Fibroblast of gingiva (primary cell): ENCODE results near the gene CRYZL1.
"Not testable (repeated sequence)": the region's sequence is repeated elsewhere in the genome, so short reads cannot be mapped to it uniquely, and the experiment has no call there.

Experiments used
- DNase-seq: peaks from one replicate; pipeline ENCODE4 v3.0.0-alpha.2; 2011; ENCODE audit warnings: low read depth

Gene CRYZL1

DNA sequence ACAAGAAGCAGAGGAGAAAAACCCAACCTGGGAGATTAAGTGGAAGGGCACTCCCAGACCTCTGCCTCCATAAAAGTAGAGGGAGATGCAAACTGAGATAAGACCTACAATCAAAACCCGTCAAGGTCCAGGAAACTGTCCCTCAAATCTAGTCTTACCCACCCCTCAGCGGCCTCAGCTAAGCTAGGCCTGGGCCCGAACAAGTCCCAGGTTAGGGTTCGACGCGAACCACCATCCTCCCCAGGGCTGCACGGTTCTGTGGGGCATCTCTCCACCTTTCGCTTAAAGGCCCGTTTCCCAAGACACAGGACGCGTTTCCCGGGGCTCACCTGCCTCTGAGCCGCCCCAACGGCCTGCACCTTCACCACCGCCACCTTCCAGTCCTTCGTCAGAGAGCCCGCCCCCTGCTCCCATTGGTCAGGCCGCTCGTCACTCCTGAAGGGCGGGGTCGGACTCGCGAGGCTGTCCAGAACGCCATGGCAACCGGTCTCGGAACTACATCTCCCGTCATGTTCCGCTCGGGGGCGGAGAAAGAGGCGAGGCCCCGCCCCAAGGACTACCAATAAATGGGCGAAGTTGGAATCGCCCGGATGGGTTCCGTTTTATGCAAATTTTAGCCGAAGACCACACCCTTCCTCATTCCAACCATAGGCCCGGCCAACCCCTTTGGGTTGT is at the start of gene CRYZL1:
CRYZL1 (minus strand) TSS at position 390 of the 675 bp plus-strand sequence. CDS start 10,190 bp downstream, outside the sequence.
- peak; percentile 99 for DNase-seq

DNA sequence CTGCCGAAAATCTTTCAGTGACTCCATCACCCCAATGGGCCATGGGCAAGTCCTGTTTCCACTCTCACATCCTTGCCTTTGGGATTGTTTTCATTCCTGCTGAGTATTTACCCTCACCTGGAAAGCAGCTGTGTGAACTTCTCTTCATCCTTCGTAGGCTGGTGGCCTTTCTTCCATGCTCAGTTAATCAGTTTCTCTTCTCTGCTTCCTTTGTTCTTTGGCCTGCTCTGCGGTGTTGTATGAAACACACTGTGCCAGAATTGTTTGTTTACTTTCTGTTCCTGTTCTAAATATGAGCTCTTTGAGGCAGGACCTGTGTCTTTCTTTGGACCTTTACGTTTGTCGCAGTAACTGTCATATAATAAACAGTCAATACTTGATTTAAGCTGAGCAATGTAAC is 49.3 kb upstream of the CRYZL1 start:
- no peak for DNase-seq

DNA sequence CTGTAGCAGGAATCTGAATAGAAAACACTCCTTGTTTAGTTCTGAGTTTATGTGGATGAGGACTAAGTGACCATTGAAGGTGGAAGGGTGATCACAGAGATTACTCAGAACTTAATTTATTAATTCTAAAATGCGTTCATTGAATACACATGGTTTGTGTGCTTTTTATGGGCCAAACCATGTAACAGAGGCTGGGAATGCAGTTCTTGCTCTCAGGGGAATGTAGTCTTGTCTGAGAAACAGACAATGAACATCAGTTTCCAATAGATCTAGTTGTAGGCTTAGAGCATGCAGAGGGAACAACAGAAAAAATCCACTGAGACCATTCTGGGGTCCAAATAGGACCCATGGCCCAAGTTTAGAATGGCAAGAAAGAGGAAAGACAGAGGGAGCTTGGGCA is 46.8 kb upstream of the CRYZL1 start:
- DNase-seq, result peak; percentile 51

DNA sequence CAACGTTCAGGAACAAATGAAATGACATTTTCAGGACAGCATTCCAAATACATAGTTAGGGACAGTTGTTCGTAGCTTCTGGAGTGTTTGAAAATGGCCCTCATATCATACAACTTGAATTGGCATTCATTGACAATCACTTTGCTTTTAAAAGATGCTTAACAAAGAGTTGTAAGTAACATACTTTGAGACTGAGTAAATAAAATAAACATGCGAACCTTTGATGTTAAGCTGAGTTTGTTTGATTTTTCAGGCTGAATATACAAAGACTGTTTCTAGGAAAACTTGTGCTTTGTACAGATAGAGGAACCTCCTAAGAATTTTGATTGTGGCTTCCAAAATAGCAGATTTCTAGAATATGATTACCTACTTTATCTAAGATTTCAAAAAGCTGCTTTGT is 46.1 kb upstream of the CRYZL1 start:
- DNase-seq, result no peak

DNA sequence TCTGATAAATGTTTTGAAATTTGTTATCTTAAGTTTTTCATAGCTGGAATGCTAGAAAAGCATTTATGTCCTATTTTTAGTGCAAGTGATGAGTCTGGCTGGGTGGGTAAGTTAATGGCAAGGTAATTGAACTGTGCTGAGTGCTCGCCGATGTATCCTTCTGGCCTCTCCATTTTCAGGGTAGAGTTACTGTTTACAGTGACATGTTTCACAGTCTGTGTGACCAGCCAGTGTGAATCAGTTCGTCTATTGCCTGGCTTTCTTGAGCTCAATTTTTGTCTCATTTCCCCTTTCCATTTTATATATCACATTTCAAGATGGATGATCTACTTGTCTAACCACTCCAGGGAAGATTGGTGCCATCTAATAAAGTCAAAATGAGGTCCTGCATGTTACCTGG is 44.8 kb upstream of the CRYZL1 start:
- no peak for DNase-seq

DNA sequence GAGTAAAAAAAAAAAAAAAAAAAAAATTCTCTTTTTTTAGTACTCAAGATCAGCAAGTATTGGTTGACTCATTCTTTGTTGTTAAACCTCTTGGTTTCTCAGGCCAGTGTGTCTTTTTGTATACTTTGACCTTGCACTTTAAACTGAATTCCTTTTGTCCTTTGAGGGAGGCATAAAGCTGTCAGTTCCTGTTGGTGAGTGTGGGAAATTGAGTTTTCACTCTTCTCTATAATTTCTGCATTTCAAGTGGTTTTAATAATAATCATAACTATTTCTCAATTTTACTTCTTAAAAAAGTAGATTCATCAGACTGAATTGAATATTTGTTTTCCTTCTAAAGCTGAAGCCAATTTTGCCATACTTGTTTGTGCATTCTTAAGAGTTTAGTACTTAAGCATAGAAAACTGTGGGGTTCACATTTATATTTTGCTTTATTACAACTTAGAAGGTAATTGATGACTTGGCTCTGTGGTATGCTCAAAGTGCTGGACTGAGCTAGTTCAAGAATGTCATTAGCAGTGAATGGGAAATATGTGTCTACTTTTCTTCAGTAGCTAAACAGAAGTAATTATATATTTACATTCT is 44.2 kb upstream of the CRYZL1 start:
- DNase-seq, result peak; percentile 85

DNA sequence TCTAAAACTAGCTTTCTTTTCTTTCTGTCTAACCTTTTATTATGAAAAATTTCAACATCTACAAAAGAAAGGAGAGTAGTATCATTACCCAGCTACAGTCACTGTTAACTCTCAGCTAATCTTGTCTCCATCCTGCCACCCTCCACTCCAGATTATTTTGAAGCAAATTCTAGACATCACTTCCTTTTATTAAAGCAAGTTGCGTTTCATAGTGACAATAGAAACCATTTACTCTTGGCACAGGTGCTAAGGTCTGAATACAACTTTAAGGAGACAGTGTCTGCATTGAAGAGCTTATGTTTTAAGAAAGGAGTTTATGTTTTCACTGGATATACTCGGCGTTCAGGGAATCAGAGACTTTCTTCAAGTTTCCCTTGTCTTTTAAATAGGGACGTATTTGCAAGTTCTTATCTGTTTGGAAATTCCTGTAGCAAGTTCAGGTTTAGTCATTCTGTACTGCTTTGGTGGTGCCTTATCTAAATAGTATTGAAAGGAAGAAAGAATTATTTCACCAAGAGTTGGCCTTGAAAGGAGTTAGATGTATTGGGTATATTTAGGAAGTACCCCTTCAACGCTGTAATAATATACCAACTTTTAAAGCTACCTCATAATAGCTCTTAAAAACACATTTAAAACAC is 43.5 kb upstream of the CRYZL1 start:
- no peak for DNase-seq

DNA sequence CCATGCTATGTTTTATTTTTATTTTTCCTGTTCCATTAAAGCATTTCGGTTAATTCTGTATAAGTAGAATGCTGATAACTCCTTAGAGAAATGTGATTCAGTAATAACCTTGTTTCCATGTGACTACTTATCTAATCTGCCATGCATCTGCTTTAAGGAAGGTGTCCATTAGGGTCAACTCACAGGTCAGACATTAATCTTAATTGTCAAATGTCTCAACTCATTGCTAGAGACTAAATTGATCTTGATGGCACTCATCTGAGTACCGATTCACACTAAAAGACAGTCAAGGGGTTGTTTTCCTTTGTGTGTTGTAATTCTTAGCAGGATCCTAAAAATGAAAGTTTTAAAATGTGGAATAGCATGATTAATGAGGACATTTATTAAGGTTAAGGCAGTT is 42.5 kb upstream of the CRYZL1 start:
- DNase-seq, result no peak

DNA sequence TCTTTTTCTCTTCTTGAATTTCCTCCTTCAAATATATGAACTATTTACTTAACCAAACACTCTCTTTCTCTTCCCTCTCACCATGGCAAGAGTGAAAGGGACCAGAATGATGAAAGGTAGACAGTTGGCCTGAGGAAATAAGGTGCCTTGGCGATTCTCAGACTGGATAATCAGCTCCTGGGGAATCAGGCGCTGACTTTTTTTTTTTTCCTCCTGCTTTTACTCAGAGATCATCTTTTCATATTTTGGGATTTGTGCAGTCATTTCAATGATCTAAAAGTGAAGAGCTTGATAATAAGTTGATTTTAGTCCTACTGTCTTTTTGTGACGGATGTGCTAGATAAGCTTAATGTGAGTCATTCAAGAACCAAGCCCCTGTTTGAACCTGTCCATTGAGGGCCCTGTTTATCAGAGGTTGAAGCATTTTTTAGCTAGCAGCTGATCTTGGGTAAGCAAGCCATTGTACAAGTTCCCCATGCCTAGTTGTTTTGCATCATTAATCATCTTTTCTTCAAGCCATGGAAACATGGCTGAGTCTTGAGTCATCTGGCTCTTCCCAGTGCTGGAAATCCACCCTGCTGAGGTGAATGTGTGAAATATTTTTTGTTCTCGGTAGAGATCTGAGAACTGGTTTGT is 41.6 kb upstream of the CRYZL1 start:
- peak; percentile 68 for DNase-seq

DNA sequence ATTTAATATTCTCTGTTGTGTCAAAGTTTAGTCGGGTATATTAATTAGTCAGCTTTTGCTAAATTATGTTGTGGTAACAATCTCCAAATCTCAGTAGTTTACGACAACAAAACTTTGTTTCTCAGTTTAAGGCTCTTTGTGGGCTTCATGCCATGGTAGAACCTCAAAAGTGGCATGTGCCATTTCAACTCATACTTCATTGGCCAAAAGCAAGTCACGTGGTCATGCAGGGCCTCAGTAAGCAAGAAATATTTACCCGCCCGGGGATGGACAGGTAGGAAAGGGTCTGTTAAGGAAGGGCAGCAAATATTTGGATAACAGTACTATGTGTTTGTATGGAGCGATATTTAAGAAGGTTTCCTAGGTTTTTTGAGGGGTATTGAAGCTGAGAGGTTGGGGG is 39.3 kb upstream of the CRYZL1 start:
- DNase-seq, result no peak

DNA sequence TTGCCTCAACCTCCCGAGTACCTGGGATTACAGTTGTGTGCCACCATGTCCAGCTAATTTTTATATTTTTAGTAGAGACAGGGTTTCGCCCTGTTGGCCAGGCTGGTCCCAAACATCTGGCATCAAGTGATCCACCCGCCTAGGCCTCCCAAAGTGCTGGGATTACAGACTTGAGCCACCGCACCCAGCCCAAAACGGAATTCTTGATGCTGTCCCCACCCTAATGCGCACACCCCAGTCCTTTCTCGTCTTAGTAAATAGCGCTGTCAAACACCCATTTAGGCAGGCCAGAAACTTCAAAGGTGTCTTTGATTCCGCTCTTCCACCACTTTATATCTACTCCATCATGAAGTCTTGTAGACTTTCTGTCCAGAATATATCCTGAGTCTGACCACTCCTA is 35.9 kb upstream of the CRYZL1 start:
- DNase-seq, result no peak

DNA sequence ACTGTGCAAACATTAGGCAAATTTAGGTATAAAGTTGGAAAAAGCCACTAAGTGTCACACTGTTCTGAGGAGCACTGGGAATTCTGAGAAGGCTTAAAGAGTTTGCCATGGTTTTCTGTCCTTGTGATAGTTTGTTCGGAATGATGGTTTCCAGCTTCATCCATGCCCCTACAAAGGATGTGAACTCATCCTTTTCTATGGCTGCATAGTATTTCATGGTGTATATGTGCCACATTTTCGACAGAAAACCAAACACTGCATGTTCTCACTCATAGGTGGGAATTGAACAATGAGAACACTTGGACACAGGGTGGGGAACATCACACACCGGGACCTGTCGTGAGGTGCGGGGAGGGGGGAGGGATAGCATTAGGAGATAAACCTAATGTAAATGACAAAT is 35.1 kb upstream of the CRYZL1 start:
- not testable (repeated sequence) for DNase-seq

DNA sequence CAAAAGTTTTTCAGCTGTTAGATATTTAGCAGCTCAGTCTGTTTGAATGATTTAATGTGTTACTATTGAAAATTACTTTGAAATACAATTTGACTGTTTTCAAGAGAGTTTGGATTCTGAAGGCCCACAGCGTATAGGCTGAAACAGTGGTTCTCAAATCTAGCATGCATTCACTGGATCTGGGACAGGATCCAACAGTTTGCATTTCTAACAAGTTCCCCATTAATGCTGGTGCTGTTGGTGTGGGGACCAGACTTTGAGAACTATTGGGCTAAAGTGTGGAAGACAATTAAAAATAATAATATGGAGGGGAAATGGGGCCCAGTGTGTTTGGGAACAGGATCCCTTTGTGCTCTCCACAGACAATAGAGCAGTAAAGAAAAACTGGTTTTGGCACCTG is 32.7 kb upstream of the CRYZL1 start:
- no peak for DNase-seq

DNA sequence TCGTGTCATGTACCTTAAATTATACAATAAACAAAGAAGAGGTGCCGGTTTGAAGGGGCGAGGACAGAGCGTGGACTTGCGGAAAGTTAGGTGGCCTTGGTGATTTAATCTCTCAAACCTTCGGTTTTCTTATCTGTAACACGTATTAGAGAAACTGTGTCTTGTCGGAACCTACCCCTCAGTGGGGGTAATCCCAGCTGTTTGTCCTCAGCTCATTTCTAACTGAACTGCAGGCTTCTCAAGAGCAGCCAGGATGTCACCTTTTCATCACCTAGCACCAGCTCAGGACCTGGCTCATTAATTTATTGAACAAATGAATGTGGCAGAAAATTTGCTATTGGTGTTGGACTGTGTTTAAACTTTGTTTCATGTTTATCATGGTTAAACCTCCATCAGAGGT is 31.9 kb upstream of the CRYZL1 start:
- DNase-seq, result no peak

DNA sequence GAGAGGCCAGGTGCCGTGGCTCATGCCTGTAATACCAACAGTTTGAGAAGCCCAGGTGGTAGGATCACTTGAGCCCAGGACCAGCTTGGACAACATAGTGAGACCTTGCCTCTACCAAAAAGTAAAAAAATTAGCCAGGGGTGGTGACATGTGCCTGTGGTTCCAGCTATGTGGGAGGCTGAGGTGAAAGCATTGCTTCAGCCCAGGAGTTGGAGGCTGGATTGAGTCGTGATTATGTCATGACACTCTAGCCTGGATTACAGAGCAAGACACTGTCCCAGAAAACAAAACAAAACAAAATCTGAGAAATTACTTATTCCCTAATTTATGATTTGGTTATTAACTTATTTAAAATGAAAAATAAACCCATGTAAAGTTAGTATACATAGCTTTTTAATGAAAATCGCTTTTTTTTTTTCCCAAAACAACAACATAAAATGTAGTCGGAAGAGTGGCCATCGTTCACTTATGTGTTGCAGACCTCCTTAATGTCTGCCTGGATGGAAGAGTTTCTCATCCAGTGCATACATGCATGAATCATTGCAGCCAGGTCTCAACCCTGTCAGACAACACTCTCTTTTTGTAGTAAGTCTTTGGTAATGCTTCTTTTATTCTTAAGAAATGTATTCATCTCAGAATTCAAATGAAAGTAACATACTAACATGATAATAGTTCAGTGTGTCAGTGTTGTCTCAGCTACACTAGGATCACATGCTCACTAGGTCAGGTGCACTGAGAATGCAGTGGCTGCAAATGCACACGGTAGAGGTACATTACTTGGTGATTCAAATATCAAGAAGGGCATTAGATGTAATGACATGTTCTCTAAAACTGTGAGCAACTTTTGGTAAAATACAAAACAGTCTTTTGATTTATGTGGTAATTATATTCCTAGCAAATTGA is 28.8 kb upstream of the CRYZL1 start:
- no peak for DNase-seq

DNA sequence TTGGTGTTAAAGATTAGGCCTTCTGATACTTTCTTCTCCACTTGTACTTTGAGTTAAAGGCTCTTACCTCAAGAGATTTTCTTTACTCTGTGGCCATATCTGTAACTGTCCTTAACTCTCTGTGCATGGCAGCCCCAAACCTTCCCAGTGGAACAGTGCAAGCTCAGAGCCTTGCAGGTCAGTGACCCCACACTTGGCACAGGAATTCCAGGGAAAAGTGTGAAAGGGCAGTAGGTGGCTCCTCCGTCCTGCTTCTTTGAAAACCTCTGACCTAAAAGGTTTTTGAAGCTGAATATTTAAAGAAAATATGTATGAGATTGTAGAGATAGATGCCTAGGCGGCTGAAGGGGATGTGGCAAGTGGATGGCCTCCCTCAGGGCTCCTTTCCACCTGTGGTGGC is 27.1 kb upstream of the CRYZL1 start:
- DNase-seq, result no peak

DNA sequence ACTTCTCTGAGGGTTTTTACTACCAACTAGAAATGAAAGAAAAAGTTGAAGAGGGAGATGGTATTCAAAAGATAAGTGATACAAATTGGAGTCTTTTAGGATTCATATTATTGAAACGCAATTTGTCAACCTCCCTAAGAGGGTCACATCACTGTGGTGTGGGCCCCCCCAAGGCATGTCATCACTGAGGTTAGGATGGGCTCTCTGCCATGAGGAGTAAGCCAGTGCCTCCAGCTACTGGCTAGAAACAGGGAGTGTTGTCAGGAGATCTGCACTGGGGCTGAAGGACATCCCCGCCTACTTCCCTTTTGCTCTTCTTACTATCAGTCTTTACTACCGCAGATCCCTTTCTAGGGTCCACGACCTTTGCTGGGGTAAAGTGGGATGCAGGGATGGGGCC is 26.6 kb upstream of the CRYZL1 start:
- peak; percentile 33 for DNase-seq

DNA sequence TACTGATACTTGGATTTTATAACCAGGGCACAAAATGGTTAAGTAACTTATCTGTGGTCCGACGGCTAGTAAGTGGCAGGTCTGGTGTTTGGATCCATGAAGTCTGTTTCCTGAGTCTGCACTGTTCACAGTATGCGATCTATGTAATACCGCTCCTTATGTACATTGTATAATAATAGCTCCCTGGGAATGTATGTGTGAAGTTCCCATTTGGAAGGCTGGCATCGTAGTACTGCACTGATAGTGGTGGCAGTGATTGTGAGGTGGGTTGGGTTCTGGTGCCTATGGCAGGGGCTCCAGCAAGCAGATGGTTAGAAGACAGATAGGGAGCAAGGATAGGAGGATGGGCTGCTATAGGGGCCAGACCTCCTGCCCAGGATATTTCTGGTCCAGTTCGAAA is 26.1 kb upstream of the CRYZL1 start:
- no peak for DNase-seq

DNA sequence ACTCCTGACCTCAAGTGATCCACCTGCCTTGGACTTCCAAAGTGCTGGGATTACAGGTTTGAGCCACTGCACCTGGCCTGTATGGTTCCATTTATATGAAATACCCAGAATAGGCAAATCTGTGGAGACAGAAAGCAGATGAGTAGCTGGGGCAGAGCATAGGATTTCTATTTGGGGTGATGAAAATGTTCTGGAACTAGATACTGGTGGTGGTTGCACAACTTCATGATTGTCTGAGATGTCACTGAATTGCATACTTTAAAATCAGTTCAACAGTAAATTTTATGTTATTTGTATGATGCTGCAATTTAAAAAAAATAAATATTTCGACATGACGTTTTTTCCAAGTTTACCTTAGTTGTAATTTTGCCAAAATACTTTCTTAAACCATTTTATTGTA is 24.6 kb upstream of the CRYZL1 start:
- DNase-seq, result peak; percentile 75

DNA sequence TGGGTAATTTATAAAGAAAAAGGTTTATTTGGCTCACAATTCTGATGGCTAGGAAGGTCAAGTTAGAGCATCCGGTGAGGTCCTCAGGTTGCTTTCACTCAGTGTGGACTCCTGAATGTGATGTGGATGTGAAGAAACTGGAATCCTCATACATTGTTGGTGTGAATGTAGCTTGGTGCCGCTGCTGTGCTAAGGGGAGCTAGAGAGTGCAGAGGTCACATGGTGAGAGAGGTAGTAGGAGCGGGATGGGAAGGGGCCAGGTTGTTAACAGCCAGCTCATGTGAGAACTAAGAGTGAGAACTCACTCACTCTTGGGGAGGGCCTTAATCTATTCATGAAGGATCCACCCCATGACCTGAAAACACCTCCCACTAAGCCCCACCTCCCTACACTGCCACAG is 22.6 kb upstream of the CRYZL1 start:
- DNase-seq, result no peak

DNA sequence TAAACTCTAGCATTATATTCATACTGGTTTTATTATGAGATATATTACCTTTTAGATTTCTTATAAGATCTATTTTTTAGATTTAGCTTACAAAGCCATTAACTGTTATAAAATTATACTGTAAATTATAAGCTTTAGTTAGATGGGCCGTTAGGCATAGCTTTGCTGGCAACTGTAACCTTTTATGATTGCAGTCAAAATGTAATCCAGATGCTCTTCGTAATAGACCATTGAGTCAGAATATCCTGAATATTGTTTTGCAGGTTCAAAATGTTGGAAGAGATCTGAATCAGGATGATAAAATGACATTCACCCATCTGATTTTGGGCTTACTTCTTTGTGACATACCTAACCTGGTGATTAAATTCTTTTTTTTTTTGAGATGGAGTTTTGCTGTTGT is 21.7 kb upstream of the CRYZL1 start:
- DNase-seq, result no peak

DNA sequence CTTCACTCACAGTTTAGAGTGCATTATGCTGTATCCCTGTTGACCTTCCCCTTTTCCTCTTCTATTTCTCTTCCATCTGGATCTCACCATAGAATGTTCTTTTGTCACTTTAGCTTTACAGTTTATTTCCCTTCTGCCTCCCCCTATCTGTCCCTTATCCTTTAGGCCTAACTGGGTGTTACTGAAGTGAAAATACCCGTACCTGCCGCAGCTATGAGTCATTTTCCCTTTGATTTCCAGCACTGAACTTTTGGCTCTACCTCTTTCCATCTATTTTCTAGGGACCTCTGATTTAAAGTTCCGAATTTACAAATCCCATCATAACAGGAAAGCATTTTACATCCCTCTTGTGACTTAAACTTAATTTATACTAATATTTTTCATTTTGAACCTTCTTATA is 20.5 kb upstream of the CRYZL1 start:
- DNase-seq, result no peak
